Stimulated activated CD8-positive, alpha-beta memory T cell treated with anti-CD3 and anti-CD28 coated beads, Interleukin-15, amount 100 ng/mL, for 48 hours (primary cell): ENCODE data around the gene DKK1.
"Not testable (repeated sequence)": the region's sequence is repeated elsewhere in the genome, so short reads cannot be mapped to it uniquely, and the experiment has no call there.

Experiments
- DNase-seq, 2 donors: peaks; one replicate each; pipeline ENCODE4 v3.0.0-alpha.2; 2020; ENCODE audit warnings: low read depth in 2 of 2

Gene DKK1

DNA sequence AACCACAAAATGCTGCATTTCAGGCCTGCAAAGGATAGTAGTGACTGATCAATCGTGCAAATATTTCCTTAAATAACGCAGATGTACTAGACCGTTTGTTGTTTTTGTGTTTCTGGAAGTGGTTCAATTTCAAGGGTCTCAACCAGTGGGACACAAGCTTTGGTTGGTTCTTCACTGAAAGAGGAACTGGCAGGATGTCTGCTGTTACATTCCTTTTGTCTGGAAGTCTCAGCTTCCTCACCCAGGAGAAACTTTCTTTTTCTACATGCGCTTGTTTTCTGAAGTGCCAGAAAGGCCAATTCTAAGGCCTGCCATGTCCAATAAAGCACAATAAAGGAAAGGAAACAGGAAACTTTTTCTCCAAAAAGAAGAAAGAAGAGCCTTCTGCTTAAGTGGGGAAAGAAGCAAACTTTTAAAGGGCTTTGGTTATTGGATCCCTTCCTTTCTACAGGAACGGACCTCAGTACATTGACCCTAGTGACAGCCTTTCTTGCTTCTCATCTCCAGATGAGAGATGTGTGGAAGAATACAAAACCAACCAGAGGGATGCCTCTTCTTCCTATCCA is 4.1 kb downstream of the DKK1 start:
- DNase-seq: no peak

DNA sequence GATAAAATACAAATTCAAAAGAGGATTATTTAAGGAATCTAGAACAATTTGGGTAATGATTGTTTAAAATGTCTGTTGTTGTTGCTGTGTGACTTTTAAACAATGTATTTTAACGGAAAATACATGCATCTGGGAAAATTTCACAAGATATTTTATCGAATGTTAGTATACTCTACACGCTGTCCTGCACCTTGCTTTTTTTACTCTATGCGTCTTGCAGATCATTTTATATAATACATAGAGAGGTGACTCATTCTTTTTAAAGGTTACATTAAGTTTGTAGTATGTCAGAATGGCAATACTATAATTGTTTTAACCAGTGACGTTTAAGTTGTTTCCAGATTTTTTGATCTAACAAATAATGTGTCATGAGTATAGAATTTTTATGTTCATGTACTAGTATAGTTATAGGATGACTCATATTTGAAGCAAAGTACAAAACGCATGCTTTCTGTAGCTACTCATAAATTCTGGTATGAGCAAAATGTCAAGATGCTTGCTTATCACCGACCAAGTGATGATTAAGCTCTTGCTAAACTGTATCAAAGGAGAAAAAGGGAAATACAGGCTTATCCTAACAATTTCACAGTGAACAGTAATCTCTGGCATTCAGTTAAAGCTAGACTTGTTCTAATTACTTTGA is 4.9 kb downstream of the DKK1 start:
- DNase-seq: no peak

DNA sequence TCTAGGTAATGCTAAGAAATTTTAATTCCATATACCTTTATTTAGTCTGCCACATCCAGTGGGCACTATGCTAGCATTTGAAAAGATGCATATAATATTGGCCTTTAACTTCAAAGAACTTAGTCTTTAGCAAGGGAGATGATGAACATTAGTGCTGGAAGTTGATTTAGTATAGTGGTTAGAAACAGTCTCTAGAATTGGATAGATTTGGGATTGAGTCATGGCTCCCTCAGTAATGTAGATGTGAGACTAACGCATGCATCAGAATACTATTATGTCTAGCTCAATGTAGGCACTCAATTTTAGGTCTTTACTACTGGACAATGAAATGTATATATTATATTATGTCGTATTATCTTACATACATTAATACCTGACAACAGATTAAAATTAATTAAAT is 5.8 kb downstream of the DKK1 start:
- no peak for DNase-seq

DNA sequence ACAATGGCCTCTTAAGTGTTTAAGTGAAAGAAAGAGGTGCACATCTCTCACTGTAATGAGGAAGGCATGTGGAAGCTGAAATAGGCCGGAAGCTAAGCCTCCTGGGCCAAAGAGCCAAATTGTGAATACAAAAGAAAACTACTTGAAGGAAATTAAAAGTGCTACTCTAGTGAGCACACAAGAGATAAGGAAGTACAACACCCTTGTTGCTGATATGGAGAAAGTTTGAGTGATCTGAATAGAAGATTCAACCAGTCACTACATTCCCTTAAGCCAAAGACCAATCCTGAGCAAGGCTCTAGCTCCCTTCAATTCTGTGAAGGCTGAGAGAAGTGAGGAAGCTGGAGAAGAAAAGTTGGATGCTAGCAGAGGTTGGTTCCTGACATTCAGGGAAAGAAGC is 8.2 kb downstream of the DKK1 start:
- no peak for DNase-seq

DNA sequence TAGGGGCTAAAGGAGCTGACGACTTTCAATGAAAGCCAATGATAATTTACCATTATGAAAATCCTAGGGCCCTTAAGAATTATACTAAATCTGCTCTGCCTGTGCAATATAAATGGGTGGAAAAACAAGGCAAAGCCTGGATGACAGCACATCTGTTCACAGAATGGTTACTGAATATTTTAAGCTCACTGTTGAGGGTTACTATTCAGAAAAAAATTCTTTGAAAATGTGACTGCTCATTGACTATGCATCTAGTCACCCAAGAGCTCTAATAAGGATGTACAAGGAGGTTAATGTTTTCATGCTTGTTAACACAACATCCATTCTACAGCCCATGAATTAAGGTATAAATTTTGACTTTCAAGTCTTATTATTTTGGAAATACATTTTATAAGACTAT is 8.9 kb downstream of the DKK1 start:
- no peak for DNase-seq

DNA sequence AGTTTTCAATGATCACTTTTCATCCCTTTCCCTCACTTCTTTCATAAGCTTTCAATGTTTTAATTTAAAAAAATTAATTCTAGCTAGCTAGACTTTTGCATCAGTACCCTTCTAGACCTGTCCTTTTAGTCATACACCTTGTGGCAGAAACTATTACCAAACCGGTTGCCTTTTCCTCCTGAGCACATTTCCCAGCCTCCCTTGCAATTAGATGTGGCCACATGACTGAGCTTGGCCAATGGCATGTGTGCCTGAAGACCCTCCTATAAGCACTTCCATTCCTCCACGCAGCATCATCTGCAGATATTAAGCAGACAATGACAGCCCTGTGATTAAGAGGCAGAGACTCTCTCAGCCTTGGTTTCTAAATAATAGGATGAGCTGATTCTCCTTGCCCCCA is 12.3 kb downstream of the DKK1 start:
- no peak for DNase-seq

DNA sequence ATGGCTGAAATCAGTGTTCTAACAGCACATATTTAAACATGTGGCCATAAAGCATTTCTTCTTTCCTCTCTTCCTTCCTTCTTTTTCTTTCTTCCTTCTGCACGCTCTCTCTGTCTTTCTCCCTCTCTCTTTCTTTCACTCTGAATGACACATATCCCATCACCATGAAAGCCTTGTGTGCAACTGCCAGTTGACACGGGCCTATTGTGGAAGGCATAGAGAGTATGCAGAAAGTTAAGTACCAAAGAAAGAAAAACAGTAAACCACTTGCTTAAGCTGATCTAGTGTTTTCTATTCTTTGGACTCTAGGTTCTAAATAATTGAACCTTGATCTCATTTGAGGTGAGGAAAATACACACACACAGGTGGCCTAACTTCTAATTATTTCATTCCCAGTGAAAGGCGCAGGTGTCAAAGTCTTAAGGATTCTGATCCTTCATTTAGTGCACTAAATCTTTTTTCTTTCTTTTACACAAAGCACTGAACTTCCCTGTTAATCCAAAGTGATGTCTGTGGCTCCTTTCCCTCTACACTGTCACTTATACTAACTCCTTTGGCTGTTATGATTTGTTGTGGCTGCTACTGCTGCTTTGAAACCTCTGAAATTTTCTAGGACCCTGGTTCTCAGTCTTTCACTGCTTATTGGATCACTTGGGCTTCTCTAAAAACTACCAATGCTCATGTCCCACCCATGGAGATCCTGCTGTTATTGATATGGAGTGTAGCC is 17.7 kb downstream of the DKK1 start:
- no peak for DNase-seq

DNA sequence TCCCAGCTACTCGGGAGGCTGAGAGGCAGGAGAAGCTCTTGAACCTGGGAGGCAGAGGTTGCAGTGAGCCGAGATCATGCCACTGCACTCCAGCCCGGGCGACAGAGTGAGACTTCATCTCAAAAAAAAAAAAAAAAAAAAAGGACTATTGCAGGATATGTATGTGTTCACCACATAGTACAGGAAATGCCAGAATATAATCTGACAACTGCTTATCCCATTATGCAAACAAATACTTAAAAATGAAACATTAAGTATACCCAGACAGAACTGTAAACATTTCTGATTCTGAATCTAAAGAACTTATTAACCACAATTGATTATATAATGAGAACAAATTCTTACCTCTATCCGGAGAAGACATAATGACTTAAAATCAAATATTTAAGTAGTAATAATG is 18.7 kb downstream of the DKK1 start:
- no peak for DNase-seq

DNA sequence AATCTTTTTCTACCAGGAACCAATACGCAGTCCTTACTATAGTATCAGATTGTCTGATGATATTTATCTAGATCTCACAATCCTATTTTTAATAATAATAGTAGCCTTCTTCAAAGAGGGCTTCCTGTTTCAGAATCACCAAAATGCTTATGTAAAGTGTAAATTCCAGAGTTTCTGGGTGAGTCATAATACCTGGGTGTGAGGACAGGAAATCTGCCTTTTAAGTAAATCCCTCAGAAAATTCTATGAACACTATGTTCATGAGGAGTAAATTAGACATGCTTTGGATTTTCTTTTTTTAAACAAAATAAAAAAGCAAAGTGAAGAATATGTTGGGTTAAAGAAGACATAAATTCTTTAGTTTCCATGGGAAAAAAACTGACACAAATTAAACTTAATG is 20.5 kb downstream of the DKK1 start:
- DNase-seq: no peak

DNA sequence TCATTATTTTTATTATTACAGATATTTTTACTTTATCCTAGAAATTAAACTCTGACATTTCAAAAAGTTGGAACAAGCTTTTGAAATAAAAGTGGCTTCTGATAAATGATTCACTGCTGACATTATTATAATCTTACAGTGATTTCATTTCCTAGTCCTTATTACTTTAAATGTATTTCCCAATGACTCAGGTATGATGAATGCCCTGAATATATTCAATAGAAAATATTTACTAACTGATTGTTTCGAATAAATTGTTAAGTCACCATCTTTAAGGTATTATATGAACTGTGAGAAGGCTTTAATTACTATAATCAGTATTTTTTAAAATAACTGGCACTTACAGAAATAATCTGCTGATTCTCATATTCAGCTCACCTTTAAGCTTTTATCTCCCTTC is 21.6 kb downstream of the DKK1 start:
- no peak for DNase-seq

DNA sequence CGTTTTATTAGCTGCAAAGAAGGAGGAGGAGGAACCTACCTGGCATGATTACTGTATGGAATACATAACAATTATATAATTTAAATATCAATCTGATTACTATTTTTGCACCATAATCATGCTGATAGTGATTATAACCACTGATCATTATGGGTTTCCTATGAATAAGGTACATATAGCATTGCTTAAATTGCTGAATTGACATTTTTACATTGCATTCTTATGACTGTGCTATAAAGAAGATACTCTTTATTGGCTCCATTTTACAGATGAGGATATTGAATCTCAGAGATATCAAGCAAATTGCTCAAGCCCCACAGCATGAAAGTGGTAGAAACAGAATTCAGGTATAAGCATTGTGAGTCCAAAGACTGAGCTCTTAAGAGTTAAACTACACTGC is 23.1 kb downstream of the DKK1 start:
- DNase-seq: no peak

DNA sequence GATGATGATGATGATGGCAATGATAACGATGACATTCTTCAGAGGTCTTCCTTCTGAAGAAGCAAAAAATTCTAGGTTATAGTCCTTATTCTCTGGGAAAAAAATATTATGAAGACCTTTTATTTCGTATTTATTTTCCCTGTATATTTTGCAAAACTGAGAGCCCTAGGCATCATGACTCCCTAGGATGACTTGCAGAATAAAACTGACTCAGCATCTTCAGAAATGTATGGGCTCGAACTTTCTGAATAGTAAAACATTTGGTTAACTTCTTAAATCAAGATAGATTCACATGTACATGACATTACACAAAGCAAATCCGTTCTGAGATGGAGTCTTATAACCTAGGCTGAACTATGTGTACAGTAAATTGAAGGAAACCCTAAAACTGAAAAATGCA is 29.4 kb downstream of the DKK1 start:
- no peak for DNase-seq

DNA sequence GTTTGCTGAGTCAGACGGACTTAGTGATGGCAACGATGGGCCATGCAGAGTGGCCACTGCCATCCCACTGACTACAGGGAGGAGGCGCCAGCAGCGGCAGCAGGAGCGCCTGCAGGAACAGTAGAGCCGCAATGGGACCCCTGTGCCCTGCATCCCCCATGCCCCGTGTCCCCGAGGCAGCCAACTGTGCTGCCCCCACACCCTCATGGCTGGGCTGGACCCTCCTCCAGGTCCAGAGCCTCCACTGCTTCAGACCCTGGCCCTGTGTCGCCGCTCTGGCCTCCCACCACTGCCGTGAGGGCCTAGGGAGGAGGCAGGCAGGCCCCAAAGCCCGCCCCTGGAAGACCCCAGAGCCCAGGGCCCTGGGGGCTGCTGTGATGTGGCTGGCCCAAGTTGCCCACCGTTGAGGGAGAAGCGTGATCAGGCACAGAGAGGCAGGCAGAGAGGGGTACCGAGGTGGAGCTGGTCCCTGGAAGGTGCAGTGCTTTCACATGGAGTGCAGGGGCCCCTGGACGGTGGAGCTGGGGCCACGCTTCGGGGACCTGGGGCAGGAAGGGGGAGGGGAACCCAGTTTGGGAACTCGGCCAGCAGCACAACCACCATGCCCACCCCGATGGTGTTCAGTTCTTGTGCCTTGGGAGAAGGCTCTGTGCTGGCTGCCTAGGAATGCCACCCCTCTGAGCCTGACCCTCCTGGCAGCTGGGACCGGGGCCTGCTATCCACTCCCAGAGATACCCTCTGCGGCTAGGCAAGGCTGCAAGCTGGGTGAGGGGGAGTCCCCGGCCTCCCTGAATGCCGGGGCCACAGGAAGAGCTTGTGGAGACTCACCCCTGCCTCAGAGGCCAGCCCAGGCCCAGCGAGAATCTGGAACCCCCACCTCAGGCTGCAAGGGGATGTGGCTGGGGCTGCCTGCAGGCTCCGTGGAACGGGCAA is 32.6 kb downstream of the DKK1 start:
- DNase-seq: no peak

DNA sequence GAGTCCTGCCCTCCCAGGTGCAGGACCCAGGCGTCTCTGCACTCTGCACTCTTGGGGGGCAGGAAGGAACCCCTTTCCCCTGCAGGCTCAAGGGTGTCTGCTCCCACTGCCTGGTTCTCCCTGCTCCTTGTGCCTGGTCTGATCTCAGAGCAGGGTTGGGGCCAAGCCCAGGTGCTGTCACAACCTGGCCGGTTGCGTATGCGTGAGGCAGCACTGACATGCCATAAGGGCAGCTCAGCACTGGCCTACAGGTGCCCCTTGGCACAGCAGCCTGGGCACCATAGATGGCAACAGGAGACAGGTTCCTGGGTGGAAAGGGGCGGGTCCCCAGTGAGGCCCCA is 33.2 kb downstream of the DKK1 start:
- no peak for DNase-seq

DNA sequence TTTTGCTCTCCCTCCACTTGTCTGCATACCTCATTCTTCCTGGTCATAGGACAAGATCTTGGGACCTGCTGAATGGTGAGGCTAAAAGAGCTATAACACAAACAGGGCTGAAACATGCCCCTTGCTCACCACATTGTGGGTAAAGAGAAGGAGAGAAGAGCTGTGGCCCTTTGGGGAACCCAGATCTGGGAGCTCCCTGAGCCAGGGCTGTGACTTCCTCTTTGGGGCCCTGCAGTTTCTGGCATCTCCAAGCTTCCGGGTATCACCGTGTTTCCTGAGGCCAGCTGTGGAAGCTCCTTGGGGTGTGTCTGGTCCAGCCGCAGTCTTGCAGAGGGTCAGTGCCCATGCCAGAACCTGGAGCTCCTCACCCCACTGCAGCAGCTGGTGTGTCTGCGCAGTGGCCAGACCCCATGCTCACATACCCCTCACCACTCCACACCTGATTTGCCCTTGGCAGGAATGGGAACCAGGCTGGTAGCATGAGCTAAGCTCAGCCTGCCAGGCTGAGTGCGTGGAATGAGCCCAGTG is 34.0 kb downstream of the DKK1 start:
- no peak for DNase-seq

DNA sequence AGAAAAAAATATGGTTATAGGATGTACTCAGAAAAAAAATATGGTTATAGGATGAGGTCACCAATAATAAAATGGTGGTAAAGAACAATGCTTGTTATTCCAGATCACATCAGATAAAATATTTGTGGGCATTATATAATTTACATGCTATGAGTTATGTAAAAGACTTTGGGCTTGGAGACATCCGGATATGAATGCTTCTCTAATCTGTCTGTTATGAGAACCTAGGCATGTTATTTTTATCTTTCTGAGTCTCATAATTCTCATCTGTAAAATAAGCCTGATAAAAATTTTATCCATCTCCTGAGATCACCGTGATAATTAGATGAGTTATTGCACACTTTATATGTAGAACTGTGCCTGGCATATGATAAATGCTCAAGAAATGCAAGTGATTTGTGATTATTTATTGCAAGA is 37.8 kb downstream of the DKK1 start:
- no peak for DNase-seq

DNA sequence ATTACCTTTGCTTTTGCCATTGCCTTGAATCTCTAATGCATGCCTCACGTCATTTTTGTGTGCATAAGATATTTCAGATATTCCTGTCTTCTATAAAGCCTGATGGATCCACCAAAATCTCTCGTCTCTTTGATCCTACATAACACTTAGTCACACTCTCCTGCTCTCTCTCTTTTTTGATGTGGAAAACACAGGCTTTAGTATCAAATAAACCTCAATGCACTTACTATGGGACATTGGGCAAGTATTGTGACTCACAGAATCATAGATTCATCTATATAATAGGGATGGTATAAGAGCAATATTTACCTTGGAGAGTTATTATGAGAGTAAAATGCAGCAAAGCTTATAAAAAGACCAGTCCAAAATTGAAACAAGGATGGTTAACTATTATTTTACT is 39.1 kb downstream of the DKK1 start:
- no peak for DNase-seq

DNA sequence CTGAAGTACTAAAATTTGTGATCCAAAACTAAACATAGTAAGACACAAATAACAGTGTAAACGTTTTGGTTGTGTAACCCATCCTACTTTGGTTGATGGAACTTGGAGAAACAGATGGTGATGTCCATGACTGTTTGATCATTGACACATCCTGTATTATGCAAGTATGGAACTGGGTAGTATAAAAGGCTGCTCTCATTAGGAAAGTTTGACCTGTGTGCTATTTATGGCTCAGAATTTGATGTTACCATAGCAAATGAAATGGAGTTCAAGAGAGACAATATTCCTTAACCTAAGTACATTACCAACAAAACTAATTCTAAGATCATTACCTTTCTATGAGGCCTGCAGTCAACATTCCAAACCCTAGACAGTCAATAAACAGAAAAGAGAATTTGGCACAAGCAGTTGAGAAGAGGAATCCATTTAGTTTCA is 39.9 kb downstream of the DKK1 start:
- no peak for DNase-seq

DNA sequence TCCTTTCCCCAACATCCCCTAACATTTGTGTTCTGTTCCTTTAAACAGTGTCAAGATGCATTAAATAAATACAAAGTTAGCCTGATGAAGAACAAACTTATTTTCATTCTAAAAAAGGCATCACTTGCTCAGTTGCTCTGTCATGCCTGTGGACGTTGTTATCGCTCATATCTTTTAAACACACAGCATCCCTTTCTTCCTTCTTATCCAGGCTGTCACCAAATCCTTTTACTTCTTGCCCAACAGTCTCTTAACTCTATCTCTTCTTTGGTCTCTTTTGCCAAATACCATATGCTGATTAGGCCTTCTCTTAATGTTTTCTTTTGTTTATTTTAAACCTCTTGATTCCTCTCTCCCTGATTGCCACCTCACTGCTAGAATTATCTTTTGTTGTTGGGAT is 43.9 kb downstream of the DKK1 start:
- no peak for DNase-seq

DNA sequence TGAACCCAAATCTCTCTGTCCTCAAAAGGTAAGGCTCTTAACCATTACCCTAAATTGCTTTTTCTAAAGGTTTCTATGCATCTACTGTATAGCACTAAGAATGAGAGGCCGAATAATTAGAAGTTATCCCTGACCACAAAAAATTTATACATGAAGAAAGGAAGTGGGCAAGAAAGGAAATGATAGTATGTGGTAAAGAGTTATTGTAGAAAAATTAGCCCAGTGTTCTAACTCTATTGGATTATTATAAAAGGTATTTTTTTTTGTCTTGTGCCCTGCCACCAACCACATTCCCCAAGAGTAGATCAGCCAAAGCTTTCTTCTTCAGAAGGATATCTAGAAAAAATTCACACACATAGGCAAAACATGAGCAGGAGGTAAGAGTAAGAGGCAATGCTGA is 45.4 kb downstream of the DKK1 start:
- no peak for DNase-seq

DNA sequence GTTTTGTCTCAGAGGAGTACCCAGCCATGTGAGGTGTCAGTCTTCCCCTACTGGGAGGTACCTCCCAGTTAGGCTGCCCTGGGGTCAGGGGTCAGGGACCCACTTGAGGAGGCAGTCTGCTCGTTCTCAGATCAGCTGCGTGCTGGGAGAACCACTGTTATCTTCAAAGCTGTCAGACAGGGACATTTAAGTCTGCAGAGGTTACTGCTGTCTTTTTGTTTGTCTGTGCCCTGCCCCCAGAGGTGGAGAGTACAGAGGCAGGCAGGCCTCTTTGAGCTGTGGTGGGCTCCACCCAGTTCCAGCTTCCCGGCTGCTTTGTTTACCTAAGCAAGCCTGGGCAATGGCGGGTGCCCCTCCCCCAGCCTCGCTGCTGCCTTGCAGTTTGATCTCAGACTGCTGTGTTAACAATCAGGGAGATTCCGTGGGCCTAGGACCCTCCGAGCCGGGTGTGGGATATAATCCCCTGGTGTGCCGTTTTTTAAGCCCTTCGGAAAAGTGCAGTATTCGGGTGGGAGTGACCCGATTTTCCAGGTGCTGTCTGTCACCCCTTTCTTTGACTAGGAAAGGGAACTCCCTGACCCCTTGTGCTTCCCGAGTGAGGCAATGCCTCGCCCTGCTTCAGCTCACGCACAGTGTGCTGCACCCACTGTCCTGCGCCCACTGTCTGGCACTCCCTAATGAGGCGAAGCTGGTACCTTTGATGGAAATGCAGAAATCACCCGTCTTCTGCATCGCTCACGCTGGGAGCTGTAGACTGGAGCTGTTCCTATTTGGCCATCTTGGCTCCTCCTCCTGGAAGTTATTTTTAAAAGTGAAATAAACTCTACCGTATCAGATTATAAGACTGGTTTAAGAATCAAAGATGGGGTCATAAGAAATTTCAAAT is 51.7 kb downstream of the DKK1 start:
- not testable (repeated sequence) for DNase-seq
